Neural cell (in vitro differentiated cells): Measurements from ENCODE around the gene SYT17. TPM values are rescaled to one million over a fixed set of nuclear protein-coding genes. Genes with fewer than 3 reads are reported as not detected.

Experiments
- H2AFZ ChIP-seq: fragments of 200-600, 300-800 bp; sonication (generic), shearing (Covaris generic); 2 replicates; pipeline ENCODE4 v1.6.0; 2014; ENCODE audit warnings: low read depth, mild to moderate bottlenecking, antibody characterized with exemption, low read length, moderate library complexity
- H3F3A ChIP-seq: fragments of 200-600 bp; shearing (Covaris generic); 2 replicates; pipeline ENCODE4 v1.6.1; 2016; ENCODE audit warnings: mild to moderate bottlenecking, moderate library complexity, mixed read lengths, antibody characterized with exemption, low read length; ENCODE audit not compliant: insufficient read depth, poor library complexity, severe bottlenecking
- H3K27ac ChIP-seq: fragments of 200-600, 300-800 bp; sonication (generic), shearing (Covaris generic); 2 replicates; pipeline ENCODE4 v1.5.1; 2014; ENCODE audit warnings: mild to moderate bottlenecking, low read length, moderate library complexity
- H3K27me3 ChIP-seq: fragments of 300-800, 200-600 bp; sonication (generic), shearing (Covaris generic); 2 replicates; pipeline ENCODE4 v1.6.0; 2014; ENCODE audit warnings: mild to moderate bottlenecking, low read depth, low read length, moderate library complexity; ENCODE audit not compliant: insufficient read depth
- H3K36me3 ChIP-seq: fragments of 300-800, 200-600 bp; sonication (generic), shearing (Covaris generic); 2 replicates; pipeline ENCODE4 v1.5.1; 2014; ENCODE audit warnings: mild to moderate bottlenecking, antibody characterized with exemption, low read length, moderate library complexity; ENCODE audit not compliant: insufficient read depth
- H3K4me2 ChIP-seq: fragments of 300-800, 200-600 bp; sonication (generic), shearing (Covaris generic); 2 replicates; pipeline ENCODE4 v1.6.0; 2014; ENCODE audit warnings: mild to moderate bottlenecking, low read length
- H3K4me3 ChIP-seq: fragments of 300-800, 200-600 bp; sonication (generic), shearing (Covaris generic); 2 replicates; pipeline ENCODE4 v1.5.1; 2014; ENCODE audit warnings: mild to moderate bottlenecking, low read length, moderate library complexity
- H3K79me2 ChIP-seq: fragments of 200-600 bp; shearing (Covaris generic); replicated peaks from 2 replicates; pipeline ENCODE4 v1.6.0; 2014; ENCODE audit warnings: mild to moderate bottlenecking, low read length, moderate library complexity; ENCODE audit not compliant: insufficient read depth
- H3K9ac ChIP-seq: fragments of 300-800, 200-600 bp; sonication (generic), shearing (Covaris generic); 2 replicates; pipeline ENCODE4 v1.6.1; 2016; ENCODE audit warnings: mild to moderate bottlenecking, low read length, mixed read lengths
- H3K9me2 ChIP-seq: fragments of 200-600 bp; shearing (Covaris generic); 2 replicates; pipeline ENCODE4 v1.6.1; 2016; ENCODE audit warnings: mild to moderate bottlenecking, low read length, mixed read lengths; ENCODE audit not compliant: insufficient read depth
- H3K9me3 ChIP-seq: fragments of 200-600, 300-800 bp; sonication (generic), shearing (Covaris generic); 2 replicates; pipeline ENCODE4 v1.6.1; 2016; ENCODE audit warnings: mild to moderate bottlenecking, mixed run types, low read length, moderate library complexity, mixed read lengths
- H4K20me1 ChIP-seq: fragments of 200-600 bp; shearing (Covaris generic); 2 replicates; pipeline ENCODE4 v1.6.1; 2016; ENCODE audit warnings: mild to moderate bottlenecking, mixed run types; ENCODE audit not compliant: insufficient read depth
- CTCF ChIP-seq: fragments of 450-650 bp; IDR thresholded peaks from 2 replicates; pipeline ENCODE4 v1.5.1; 2014; ENCODE audit warnings: antibody characterized with exemption, mild to moderate bottlenecking, moderate library complexity; ENCODE audit not compliant: poor library complexity, severe bottlenecking
- EP300 ChIP-seq: fragments of 450-650 bp; conservative IDR thresholded peaks from 2 replicates; pipeline ENCODE4 v1.6.1; 2014; ENCODE audit warnings: antibody characterized with exemption, mild to moderate bottlenecking, moderate library complexity; ENCODE audit not compliant: poor library complexity, severe bottlenecking
- EZH2 ChIP-seq: fragments of 200-600, 300-800 bp; shearing (Covaris generic), sonication (generic); IDR thresholded peaks from 2 replicates; pipeline ENCODE4 v1.6.1; 2014; ENCODE audit warnings: antibody characterized with exemption, low read length, borderline replicate concordance, mild to moderate bottlenecking; ENCODE audit not compliant: insufficient read depth, poor library complexity, severe bottlenecking
- MXI1 ChIP-seq: fragments of 450-650 bp; conservative IDR thresholded peaks from 2 replicates; pipeline ENCODE4 v1.6.1; 2014; ENCODE audit warnings: antibody characterized with exemption, mild to moderate bottlenecking; ENCODE audit not compliant: poor library complexity, severe bottlenecking
- POLR2AphosphoS5 ChIP-seq: IDR thresholded peaks from 2 replicates; pipeline ENCODE4 v1.6.1; 2012
- RAD21 ChIP-seq: fragments of 450-650 bp; conservative IDR thresholded peaks from 2 replicates; pipeline ENCODE4 v1.6.1; 2014; ENCODE audit warnings: antibody characterized with exemption, mild to moderate bottlenecking, moderate library complexity
- REST ChIP-seq: IDR thresholded peaks from 2 replicates; pipeline ENCODE4 v1.6.1; 2012; ENCODE audit warnings: borderline replicate concordance
- SMC3 ChIP-seq: fragments of 450-650 bp; conservative IDR thresholded peaks from 2 replicates; pipeline ENCODE4 v1.6.1; 2014; ENCODE audit warnings: antibody characterized with exemption, mild to moderate bottlenecking, moderate library complexity; ENCODE audit not compliant: poor library complexity
- TAF1 ChIP-seq: IDR thresholded peaks from 2 replicates; pipeline ENCODE4 v1.6.1; 2012; ENCODE audit warnings: low read depth
- polyA plus RNA-seq: library from polyadenylated mRNA; depleted of rRNA; stranded (reverse); fragments of >200 nt; gene quantifications from 2 replicates; pipeline ENCODE4 v1.2.3, GENCODE V29; 2014

SYT17 gene
- polyA plus RNA-seq, 1 donor from 2014 or later: 3.0 TPM

GRCh38 chr16:19278403-19278802, 110.4 kb downstream of the SYT17 start:
- Histone ChIP-seq H3K27ac (no peak overlapping the region), H3K9ac (no peak overlapping the region), H3K79me2 (no peaks in the 10 kb centered on the region), H4K20me1 (no peaks in the 10 kb centered on the region), H3K27me3 (no peaks in the 10 kb centered on the region), H3F3A (no peaks in the 10 kb centered on the region), H3K4me3 (no peak overlapping the region), H3K36me3 (no peaks in the 10 kb centered on the region), H3K9me2 (no peaks in the 10 kb centered on the region), H3K9me3 (no peaks in the 10 kb centered on the region), H2AFZ (no peak overlapping the region), H3K4me2 (no peak overlapping the region)
- no peak for TF ChIP-seq EZH2
- TF ChIP-seq TAF1: no peak
- no peak for TF ChIP-seq EP300
- TF ChIP-seq CTCF: no peak
- no peak for TF ChIP-seq MXI1

DNA sequence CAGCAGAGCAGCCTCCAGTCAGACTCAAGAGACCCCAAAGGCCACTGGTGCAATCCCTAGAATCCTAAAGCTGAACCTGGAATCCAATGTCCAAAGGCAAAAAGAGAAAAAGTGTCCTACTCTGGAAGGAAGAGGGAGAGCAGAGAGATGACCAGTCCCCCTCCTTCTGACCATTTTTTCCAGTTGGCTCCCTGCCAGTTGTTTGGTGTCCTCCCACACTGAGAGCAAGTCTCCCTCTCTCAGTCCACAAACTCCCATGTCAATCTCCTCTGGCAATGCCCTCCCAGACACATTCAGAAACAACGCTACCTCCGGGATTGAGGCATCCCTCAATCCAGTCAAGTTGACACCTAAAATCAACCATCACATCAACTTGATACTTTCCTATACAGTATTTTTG, 113.2 kb downstream of the SYT17 start:
- H3K9ac ChIP-seq: no peak overlapping the region
- H3F3A ChIP-seq: no peaks in the 10 kb centered on the region
- no peak overlapping the region for H3K4me3 ChIP-seq
- H3K9me3 ChIP-seq: no peaks in the 10 kb centered on the region
- H3K79me2 ChIP-seq: no peaks in the 10 kb centered on the region
- no peaks in the 10 kb centered on the region for H3K27me3 ChIP-seq
- no peak for TF ChIP-seq REST
- TF ChIP-seq MXI1: no peak
- no peak for TF ChIP-seq EZH2
- no peak overlapping the region for H3K4me2 ChIP-seq
- no peak overlapping the region for H2AFZ ChIP-seq
- no peak overlapping the region for H3K27ac ChIP-seq
- H3K36me3 ChIP-seq: no peaks in the 10 kb centered on the region
- H3K9me2 ChIP-seq: no peaks in the 10 kb centered on the region
- no peaks in the 10 kb centered on the region for H4K20me1 ChIP-seq

DNA sequence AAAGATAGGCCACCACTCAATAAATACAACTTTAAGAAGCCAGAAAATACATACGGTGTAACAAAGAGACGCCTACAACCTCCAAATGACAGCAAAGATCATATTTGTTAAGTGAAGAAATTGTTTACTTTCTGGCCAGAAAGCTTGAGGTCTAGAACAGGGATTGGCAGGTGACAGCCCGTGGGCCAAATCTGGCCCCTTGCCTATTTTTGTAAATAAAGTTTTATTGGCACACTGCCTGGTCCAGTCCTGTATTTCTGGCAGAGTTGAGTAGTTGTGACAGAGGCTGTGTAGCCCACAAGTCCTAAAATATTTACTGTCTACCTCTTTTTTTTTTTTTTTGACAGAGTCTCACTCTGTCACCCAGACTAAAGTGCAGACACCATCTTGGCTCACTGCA, 114.1 kb downstream of the SYT17 start:
- H3K9ac ChIP-seq: no peak overlapping the region
- H3K36me3 ChIP-seq: no peaks in the 10 kb centered on the region
- H3K4me3 ChIP-seq: no peak overlapping the region
- H3K27me3 ChIP-seq: no peaks in the 10 kb centered on the region
- no peaks in the 10 kb centered on the region for H3K79me2 ChIP-seq
- no peaks in the 10 kb centered on the region for H3F3A ChIP-seq
- H3K4me2 ChIP-seq: no peak overlapping the region
- H3K9me2 ChIP-seq: no peaks in the 10 kb centered on the region
- H4K20me1 ChIP-seq: no peaks in the 10 kb centered on the region
- TF ChIP-seq REST: no peak
- no peak for TF ChIP-seq POLR2AphosphoS5
- TF ChIP-seq RAD21: no peak
- no peak for TF ChIP-seq SMC3
- TF ChIP-seq MXI1: no peak
- no peak for TF ChIP-seq TAF1
- TF ChIP-seq EZH2: no peak
- TF ChIP-seq EP300: no peak
- no peak for TF ChIP-seq CTCF
- H3K9me3 ChIP-seq: no peaks in the 10 kb centered on the region
- no peak overlapping the region for H2AFZ ChIP-seq
- no peak overlapping the region for H3K27ac ChIP-seq
